Neural progenitor cell (in vitro differentiated cells): ENCODE measurements around the gene MYO5A. TPM values are rescaled to one million over a fixed set of nuclear protein-coding genes. Genes with fewer than 3 reads are reported as not detected.
"Not testable (repeated sequence)": the region's sequence is repeated elsewhere in the genome, so short reads cannot be mapped to it uniquely, and the experiment has no call there.

Source experiments
- DNase-seq: peaks from one replicate; pipeline ENCODE4 v3.0.0-alpha.2; 2016; ENCODE audit warnings: low spot score
- H2AFZ ChIP-seq: fragments of 200-600 bp; sonication (generic); replicated peaks from 2 replicates; pipeline ENCODE4 v1.6.1; 2016; ENCODE audit warnings: antibody characterized with exemption
- H3F3A ChIP-seq: fragments of 200-600 bp; sonication (generic); 2 replicates; pipeline ENCODE4 v1.6.1; 2016; ENCODE audit warnings: antibody characterized with exemption, low read depth
- H3K27ac ChIP-seq: fragments of 200-600 bp; sonication (generic); 2 replicates; pipeline ENCODE4 v1.5.1; 2016; ENCODE audit warnings: mild to moderate bottlenecking
- H3K27me3 ChIP-seq: fragments of 200-600 bp; sonication (generic); 2 replicates; pipeline ENCODE4 v1.6.1; 2016; ENCODE audit warnings: mild to moderate bottlenecking, moderate library complexity
- H3K36me3 ChIP-seq: fragments of 200-600 bp; sonication (generic); 2 replicates; pipeline ENCODE4 v1.5.1; 2016
- H3K4me1 ChIP-seq: fragments of 200-600 bp; sonication (generic); 2 replicates; pipeline ENCODE4 v1.6.1; 2016; ENCODE audit warnings: mixed run types
- H3K4me2 ChIP-seq: fragments of 200-600 bp; sonication (generic); 2 replicates; pipeline ENCODE4 v1.6.1; 2016
- H3K4me3 ChIP-seq: fragments of 200-600 bp; sonication (generic); 2 replicates; pipeline ENCODE4 v1.5.1; 2016
- H3K79me2 ChIP-seq: fragments of 200-600 bp; sonication (generic); 2 replicates; pipeline ENCODE4 v1.6.1; 2016; ENCODE audit warnings: low read depth
- H3K9ac ChIP-seq: fragments of 200-600 bp; sonication (generic); 2 replicates; pipeline ENCODE4 v1.6.1; 2016
- H3K9me3 ChIP-seq: fragments of 200-600 bp; sonication (generic); 2 replicates; pipeline ENCODE4 v1.5.1; 2016; ENCODE audit warnings: low read depth
- H4K20me1 ChIP-seq: fragments of 200-600 bp; sonication (generic); 2 replicates; pipeline ENCODE4 v1.6.1; 2016; ENCODE audit warnings: low read depth
- H3K27ac Mint-ChIP-seq: 3 replicates; pipeline ENCODE4 v1.8.0; 2021; ENCODE audit warnings: mixed read lengths
- H3K27me3 Mint-ChIP-seq: 2 replicates; pipeline ENCODE4 v1.8.0; 2022; ENCODE audit warnings: low read depth, mild to moderate bottlenecking, inconsistent platforms, moderate library complexity, mixed read lengths; ENCODE audit not compliant: insufficient read depth
- H3K36me3 Mint-ChIP-seq: 3 replicates; pipeline ENCODE4 v1.8.0; 2021; ENCODE audit warnings: mixed read lengths
- H3K4me1 Mint-ChIP-seq: 3 replicates; pipeline ENCODE4 v1.8.0; 2021; ENCODE audit warnings: mixed read lengths
- H3K4me3 Mint-ChIP-seq: 3 replicates; pipeline ENCODE4 v1.8.0; 2021; ENCODE audit warnings: mild to moderate bottlenecking, moderate library complexity, mixed read lengths
- H3K9me3 Mint-ChIP-seq: 3 replicates; pipeline ENCODE4 v1.8.0; 2020; ENCODE audit warnings: mixed read lengths
- CTCF ChIP-seq: fragments of 200-600 bp; sonication (generic); IDR thresholded peaks from 2 replicates; pipeline ENCODE4 v1.5.1; 2017; ENCODE audit warnings: antibody characterized with exemption, mild to moderate bottlenecking
- EZH2 ChIP-seq: fragments of 200-600 bp; sonication (generic); IDR thresholded peaks from 2 replicates; pipeline ENCODE4 v1.6.1; 2017; ENCODE audit warnings: antibody characterized with exemption, mild to moderate bottlenecking, moderate library complexity
- EZH2phosphoT487 ChIP-seq: fragments of 200-600 bp; sonication (generic); IDR thresholded peaks from 2 replicates; pipeline ENCODE4 v1.6.1; 2017; ENCODE audit warnings: antibody characterized with exemption
- total RNA-seq: library from RNA; depleted of rRNA; stranded (reverse); fragments of >200 nt; gene quantifications from 2 replicates; pipeline ENCODE4 v1.2.3, GENCODE V29; 2015; ENCODE audit warnings: low replicate concordance

Gene MYO5A
- total RNA-seq, 1 donor from 2014 or later: 34.3 TPM

- Mint-ChIP-seq H3K4me1 (no peaks in the 10 kb centered on the region), H3K27ac (no peak overlapping the region)
These were observed 111.2 kb downstream of the MYO5A start for GRCh38 chr15:52417521-52417920.

GRCh38 chr15:52416566-52416965 is 112.1 kb downstream of the MYO5A start:
- not testable (repeated sequence) for H3K4me1 ChIP-seq, H3K9me3 Mint-ChIP-seq, H4K20me1 ChIP-seq, H3K27me3 Mint-ChIP-seq, H3K4me3 Mint-ChIP-seq, H3K36me3 ChIP-seq, H3K79me2 ChIP-seq, H2AFZ ChIP-seq, H3K4me1 Mint-ChIP-seq, H3K27me3 ChIP-seq, H3K4me3 ChIP-seq, DNase-seq, H3F3A ChIP-seq, H3K27ac Mint-ChIP-seq, H3K9ac ChIP-seq, H3K9me3 ChIP-seq, H3K36me3 Mint-ChIP-seq, H3K4me2 ChIP-seq, H3K27ac ChIP-seq

More at GRCh38 chr15:52417521-52417920, 111.2 kb downstream of the MYO5A start:
- no peaks in the 10 kb centered on the region for H3K27me3 ChIP-seq
- no peaks in the 10 kb centered on the region for H4K20me1 ChIP-seq
- H3F3A ChIP-seq: no peaks in the 10 kb centered on the region
- Mint-ChIP-seq H3K9me3 (no peaks in the 10 kb centered on the region), H3K27me3 (no peaks in the 10 kb centered on the region), H3K4me3 (no peak overlapping the region), H3K36me3 (no peaks in the 10 kb centered on the region)
- no peaks in the 10 kb centered on the region for H3K9me3 ChIP-seq
- no peaks in the 10 kb centered on the region for H3K79me2 ChIP-seq
- no peak for TF ChIP-seq EZH2phosphoT487
- no peak for TF ChIP-seq CTCF
- TF ChIP-seq EZH2: no peak
- H3K9ac ChIP-seq: no peak overlapping the region
- H2AFZ ChIP-seq: no peak overlapping the region
- H3K4me1 ChIP-seq: no peaks in the 10 kb centered on the region
- H3K4me3 ChIP-seq: no peak overlapping the region
- DNase-seq: no peak
- H3K36me3 ChIP-seq: no peaks in the 10 kb centered on the region
- no peak overlapping the region for H3K27ac ChIP-seq
- H3K4me2 ChIP-seq: no peak overlapping the region

- no peaks in the 10 kb centered on the region for H3K27me3 ChIP-seq
- H3K36me3 ChIP-seq: no peaks in the 10 kb centered on the region
- H3K4me3 ChIP-seq: no peak overlapping the region
- no peak overlapping the region for H3K9ac ChIP-seq
- H3F3A ChIP-seq: no peaks in the 10 kb centered on the region
- no peak for DNase-seq
- H3K27ac ChIP-seq: no peak overlapping the region
- Mint-ChIP-seq H3K36me3 (no peaks in the 10 kb centered on the region), H3K27ac (no peak overlapping the region), H3K27me3 (no peaks in the 10 kb centered on the region), H3K9me3 (no peaks in the 10 kb centered on the region), H3K4me1 (no peaks in the 10 kb centered on the region), H3K4me3 (no peak overlapping the region)
- no peaks in the 10 kb centered on the region for H3K9me3 ChIP-seq
- H3K79me2 ChIP-seq: no peaks in the 10 kb centered on the region
- H2AFZ ChIP-seq: no peak overlapping the region
- no peaks in the 10 kb centered on the region for H4K20me1 ChIP-seq
- TF ChIP-seq EZH2: no peak
- TF ChIP-seq EZH2phosphoT487: no peak
- TF ChIP-seq CTCF: no peak
- H3K4me1 ChIP-seq: no peaks in the 10 kb centered on the region
- H3K4me2 ChIP-seq: no peak overlapping the region
These were observed 113.1 kb downstream of the MYO5A start for GRCh38 chr15:52415628-52416027.

- no peaks in the 10 kb centered on the region for H3K79me2 ChIP-seq
- no peaks in the 10 kb centered on the region for H3K9me3 Mint-ChIP-seq
- H3K4me3 ChIP-seq: no peak overlapping the region
- no peaks in the 10 kb centered on the region for H3K36me3 Mint-ChIP-seq
- no peak overlapping the region for H3K27ac ChIP-seq
- no peak overlapping the region for H3K9ac ChIP-seq
- H2AFZ ChIP-seq: no peak overlapping the region
- TF ChIP-seq EZH2phosphoT487 (no peak), CTCF (no peak)
- H3K36me3 ChIP-seq: no peaks in the 10 kb centered on the region
- no peaks in the 10 kb centered on the region for H3K4me1 ChIP-seq
- no peaks in the 10 kb centered on the region for H3K4me1 Mint-ChIP-seq
- H3K27ac Mint-ChIP-seq: no peak overlapping the region
- H3K4me3 Mint-ChIP-seq: no peak overlapping the region
- H3K27me3 Mint-ChIP-seq: no peaks in the 10 kb centered on the region
- no peaks in the 10 kb centered on the region for H4K20me1 ChIP-seq
- no peaks in the 10 kb centered on the region for H3K27me3 ChIP-seq
- no peak overlapping the region for H3K4me2 ChIP-seq
- no peak for DNase-seq
- no peaks in the 10 kb centered on the region for H3K9me3 ChIP-seq
- no peaks in the 10 kb centered on the region for H3F3A ChIP-seq
These were observed 113.7 kb downstream of the MYO5A start for GRCh38 chr15:52414936-52415335.
